Body of pancreas (tissue), 4 donors: ENCODE results near the gene PTPRQ. TPM values are rescaled to one million over a fixed set of nuclear protein-coding genes. Genes with fewer than 3 reads are reported as not detected.

Source experiments
- ATAC-seq: fragments of 150-250 bp; one replicate; pipeline ENCODE4 v1.9.1; 2016
- DNase-seq, 4 donors: peaks; one replicate each; pipeline ENCODE4 v3.0.0-alpha.2; 2019
- H3K27ac ChIP-seq, 4 donors: fragments of 200-600 bp; sonication (generic); 1 replicate in 3 of 4; 2 replicates in 1 of 4; pipeline versions ENCODE4 v1.5.1 to v1.6.1; 2016 to 2019; ENCODE audit warnings: mild to moderate bottlenecking in 1 of 4, mixed read lengths in 1 of 4, moderate library complexity in 1 of 4
- H3K27me3 ChIP-seq, 2 donors: fragments of 200-600 bp; sonication (generic); one replicate each; pipeline ENCODE4 v1.6.0; 2016; ENCODE audit warnings: mild to moderate bottlenecking in 1 of 2
- H3K36me3 ChIP-seq, 2 donors: fragments of 200-600 bp; sonication (generic); replicated peaks in 1 of 2; 2 replicates each; pipeline ENCODE4 v1.5.1; 2016; ENCODE audit warnings: low read depth in 2 of 2; ENCODE audit not compliant: insufficient read depth in 1 of 2
- H3K4me1 ChIP-seq: fragments of 200-600 bp; sonication (generic); one replicate; pipeline ENCODE4 v1.6.0; 2016
- H3K4me3 ChIP-seq, 2 donors: fragments of 200-600 bp; sonication (generic); 1 replicate in 1 of 2; 2 replicates in 1 of 2; pipeline ENCODE4 v1.5.1; 2016 to 2019
- H3K9me3 ChIP-seq, 3 donors: fragments of 200-600 bp; sonication (generic); 1 replicate in 2 of 3; 2 replicates in 1 of 3; pipeline ENCODE4 v1.5.1; 2016
- POLR2A ChIP-seq, 3 donors: fragments of 450-650 bp; IDR thresholded peaks; one replicate each; pipeline ENCODE4 v1.6.1; 2016; ENCODE audit warnings: antibody characterized with exemption in 3 of 3, mild to moderate bottlenecking in 2 of 3
- WGBS, 2 donors: methylation state at CpG; one replicate each; pipeline ENCODE4 v1.1.5; 2017; 5-methylcytosine and 5-hydroxymethylcytosine counted together
- intact Hi-C: fragments of 100-400 bp; cut with DNase I; formaldehyde crosslinking; loops from one replicate; pipeline ENCODE4 v1.15.1; 2023
- total RNA-seq, 2 donors: library from RNA; depleted of rRNA; stranded (reverse); fragments of >200 nt; gene quantifications; one replicate each; pipeline ENCODE4 v1.1.0, GENCODE V29; 2016
- TF ChIP-seq, protein P1 (sequence below), 7 experiments: fragments of 450-650 bp in 4 of 7; fragments of 200-600 bp in 3 of 7; sonication (generic) in 3 of 7; IDR thresholded peaks; one replicate each; pipeline ENCODE4 v1.5.1; 2016 to 2019; ENCODE audit warnings: antibody characterized with exemption in 7 of 7

The PTPRQ gene
- total RNA-seq, 2 donors from 2014 or later, result 0.52 to 0.66 TPM

DNA sequence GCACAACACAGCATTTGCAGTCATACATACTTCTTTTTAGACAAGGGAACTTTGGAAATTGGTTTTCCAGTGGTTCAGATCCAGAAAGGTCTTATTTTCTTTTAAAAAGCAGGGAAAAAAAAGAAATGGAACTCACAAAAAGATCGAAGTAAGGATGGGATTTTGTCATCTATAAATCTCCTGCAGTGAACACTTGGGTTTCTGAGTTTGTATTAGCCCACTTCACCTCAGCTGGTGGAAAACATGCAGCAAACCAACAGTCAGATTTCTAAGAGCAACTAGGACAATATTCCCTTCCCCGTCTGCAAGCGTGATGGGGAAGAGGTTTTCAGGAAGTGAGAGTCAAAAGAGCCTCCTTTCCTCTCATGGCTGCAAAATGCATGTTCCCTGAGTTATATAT lies 277.3 kb downstream of the PTPRQ start:
- WGBS, 2 donors, result 76 to 82% methylated on average over 3 of the region's 3 CpGs
- no peak overlapping the region for H3K27ac ChIP-seq
- peaks cover 0 to 5% of the 10 kb centered on the region in 2 donors for H3K27me3 ChIP-seq
- H3K9me3 ChIP-seq, result no peaks in the 10 kb centered on the region
- no peak for DNase-seq
- no peak overlapping the region for H3K4me3 ChIP-seq
- TF ChIP-seq POLR2A (IDR thresholded peaks at IDR 0.05), result no peak
- TF ChIP-seq, protein P1, sequence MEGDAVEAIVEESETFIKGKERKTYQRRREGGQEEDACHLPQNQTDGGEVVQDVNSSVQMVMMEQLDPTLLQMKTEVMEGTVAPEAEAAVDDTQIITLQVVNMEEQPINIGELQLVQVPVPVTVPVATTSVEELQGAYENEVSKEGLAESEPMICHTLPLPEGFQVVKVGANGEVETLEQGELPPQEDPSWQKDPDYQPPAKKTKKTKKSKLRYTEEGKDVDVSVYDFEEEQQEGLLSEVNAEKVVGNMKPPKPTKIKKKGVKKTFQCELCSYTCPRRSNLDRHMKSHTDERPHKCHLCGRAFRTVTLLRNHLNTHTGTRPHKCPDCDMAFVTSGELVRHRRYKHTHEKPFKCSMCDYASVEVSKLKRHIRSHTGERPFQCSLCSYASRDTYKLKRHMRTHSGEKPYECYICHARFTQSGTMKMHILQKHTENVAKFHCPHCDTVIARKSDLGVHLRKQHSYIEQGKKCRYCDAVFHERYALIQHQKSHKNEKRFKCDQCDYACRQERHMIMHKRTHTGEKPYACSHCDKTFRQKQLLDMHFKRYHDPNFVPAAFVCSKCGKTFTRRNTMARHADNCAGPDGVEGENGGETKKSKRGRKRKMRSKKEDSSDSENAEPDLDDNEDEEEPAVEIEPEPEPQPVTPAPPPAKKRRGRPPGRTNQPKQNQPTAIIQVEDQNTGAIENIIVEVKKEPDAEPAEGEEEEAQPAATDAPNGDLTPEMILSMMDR (IDR thresholded peaks at IDR 0.05), result no peak
- intact Hi-C loops, result no loop called here
- ATAC-seq, result no peak
- no peaks in the 10 kb centered on the region for H3K36me3 ChIP-seq
- H3K4me1 ChIP-seq, result peaks cover 10% of the 10 kb centered on the region
